ENCODE results near the gene MON1B. TPM values are rescaled to one million over a fixed set of nuclear protein-coding genes. Genes with fewer than 3 reads are reported as not detected.
A peak's percentile ranks its signal among the peaks of the same experiment; 100 is the strongest.

The MON1B gene
- total and polyA plus RNA-seq, 2 of the 13 experiments (the other 11 are each of a cell fraction or from before 2014, with no cell fraction given), result 13.4 to 15.6 TPM

GRCh38 chr16:77212741-77213541 lies 22.0 kb downstream of the MON1B start:
- H2AFZ ChIP-seq (ENCODE audit: low read length), result no peak overlapping the region
- no peak for DNase-seq (ENCODE audit: low spot score)
- no peaks in the 10 kb centered on the region for H3K9me3 ChIP-seq (ENCODE audit: low read length)
- intact Hi-C loops (cut with micrococcal nuclease; ENCODE audit: unreplicated experiment) (no loop called here), in situ Hi-C loops (cut with HindIII; ENCODE audit: extremely low pct_ligation_motif_present, low pct_unique_long_range_greater_than_20kb) (no loop called here)
- ChIA-PET CTCF (ENCODE audit: low intra/inter-chr PET ratio, low total read pairs) (no interaction called here), POLR2A (interaction anchor here (2.2 kb wide), 1 partner anchor 22 kb away, joined by 7 read pairs; the partner anchor contains the start of gene MON1B)
- no TSS peak for BruUV-seq (replicated peaks)
- H3K4me3 ChIP-seq (replicated peaks in 1 of 3; ENCODE audit: insufficient read depth in 1 of 3, low read depth in 2 of 3, low read length in 3 of 3), result peak overlapping the region; percentile 51 to 76 (median 54); a peak in 5 of 6 replicates
- peak overlapping the region; percentile 45; the same call in 1 of the 2 replicates for H3K9ac ChIP-seq (ENCODE audit: insufficient read depth, low read depth, low read length)
- no peaks in the 10 kb centered on the region for H3K36me3 ChIP-seq (replicated peaks in 1 of 2; ENCODE audit: control insufficient read depth in 1 of 2, insufficient read depth in 2 of 2, low read length in 2 of 2)
- peak; percentile 71 for ATAC-seq
- no peaks in the 10 kb centered on the region for H3K79me2 ChIP-seq (ENCODE audit: insufficient read depth, low read length)
- peaks cover 14% of the 10 kb centered on the region for H3K4me1 ChIP-seq (ENCODE audit: insufficient read depth, low read length)
- H3K27ac ChIP-seq (ENCODE audit: extremely low read length, insufficient read depth, low read length), result no peak overlapping the region
- whole genome bisulfite sequencing (ENCODE audit: low lambda C conversion rate), result 69% methylated on average over 22 of the region's 62 CpGs
- H3K27me3 ChIP-seq (ENCODE audit: control insufficient read depth in 1 of 2, insufficient read depth in 2 of 2, low read length in 2 of 2), result peaks cover 0 to 27% of the 10 kb centered on the region in 2 experiments; a peak in 2 of 5 replicates
- H4K20me1 ChIP-seq (ENCODE audit: insufficient read depth, low read length), result no peaks in the 10 kb centered on the region
- FAIRE-seq, result no peak
- peak overlapping the region; percentile 87 for H3K4me2 ChIP-seq (ENCODE audit: low read depth, low read length)
- TF ChIP-seq RBM39 (IDR thresholded peaks at IDR 0.05; ENCODE audit: low read depth, low read length, poor library complexity, severe bottlenecking) (no peak), TAF1 (CRISPR knock-in tag; IDR thresholded peaks at IDR 0.05) (no peak), FOXA3 (CRISPR knock-in tag; IDR thresholded peaks at IDR 0.05) (no peak), IRF9 (CRISPR knock-in tag; IDR thresholded peaks at IDR 0.05; ENCODE audit: borderline replicate concordance) (no peak), ZBTB7B (CRISPR knock-in tag; IDR thresholded peaks at IDR 0.05) (0 out of 2 replicates have a peak, but pooled peaks have one; percentile 13), HDAC1 (CRISPR knock-in tag; IDR thresholded peaks at IDR 0.05) (peak; percentile 38; the same call in 1 of the 2 replicates), AGO2 (optimal IDR thresholded peaks at IDR 0.05; ENCODE audit: low read depth, low read length) (no peak), ZFP82 (CRISPR knock-in tag; IDR thresholded peaks at IDR 0.05; ENCODE audit: borderline replicate concordance) (peak; percentile 54; the same call in 1 of the 2 replicates), ZNF235 (CRISPR knock-in tag; IDR thresholded peaks at IDR 0.05; ENCODE audit: borderline replicate concordance) (no peak), HNRNPLL (IDR thresholded peaks at IDR 0.05; ENCODE audit: low read depth, low read length, poor library complexity, severe bottlenecking) (peak; percentile 86), ZNF660 (CRISPR knock-in tag; IDR thresholded peaks at IDR 0.05; ENCODE audit: borderline replicate concordance, low read depth) (no peak), LCORL (IDR thresholded peaks at IDR 0.05) (no peak), LCORL (CRISPR knock-in tag; IDR thresholded peaks at IDR 0.05) (no peak)
- TF ChIP-seq, protein P1, sequence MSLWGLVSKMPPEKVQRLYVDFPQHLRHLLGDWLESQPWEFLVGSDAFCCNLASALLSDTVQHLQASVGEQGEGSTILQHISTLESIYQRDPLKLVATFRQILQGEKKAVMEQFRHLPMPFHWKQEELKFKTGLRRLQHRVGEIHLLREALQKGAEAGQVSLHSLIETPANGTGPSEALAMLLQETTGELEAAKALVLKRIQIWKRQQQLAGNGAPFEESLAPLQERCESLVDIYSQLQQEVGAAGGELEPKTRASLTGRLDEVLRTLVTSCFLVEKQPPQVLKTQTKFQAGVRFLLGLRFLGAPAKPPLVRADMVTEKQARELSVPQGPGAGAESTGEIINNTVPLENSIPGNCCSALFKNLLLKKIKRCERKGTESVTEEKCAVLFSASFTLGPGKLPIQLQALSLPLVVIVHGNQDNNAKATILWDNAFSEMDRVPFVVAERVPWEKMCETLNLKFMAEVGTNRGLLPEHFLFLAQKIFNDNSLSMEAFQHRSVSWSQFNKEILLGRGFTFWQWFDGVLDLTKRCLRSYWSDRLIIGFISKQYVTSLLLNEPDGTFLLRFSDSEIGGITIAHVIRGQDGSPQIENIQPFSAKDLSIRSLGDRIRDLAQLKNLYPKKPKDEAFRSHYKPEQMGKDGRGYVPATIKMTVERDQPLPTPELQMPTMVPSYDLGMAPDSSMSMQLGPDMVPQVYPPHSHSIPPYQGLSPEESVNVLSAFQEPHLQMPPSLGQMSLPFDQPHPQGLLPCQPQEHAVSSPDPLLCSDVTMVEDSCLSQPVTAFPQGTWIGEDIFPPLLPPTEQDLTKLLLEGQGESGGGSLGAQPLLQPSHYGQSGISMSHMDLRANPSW (CRISPR knock-in tag; IDR thresholded peaks at IDR 0.05; ENCODE audit: borderline replicate concordance), result no peak
- TF ChIP-seq, protein P2, sequence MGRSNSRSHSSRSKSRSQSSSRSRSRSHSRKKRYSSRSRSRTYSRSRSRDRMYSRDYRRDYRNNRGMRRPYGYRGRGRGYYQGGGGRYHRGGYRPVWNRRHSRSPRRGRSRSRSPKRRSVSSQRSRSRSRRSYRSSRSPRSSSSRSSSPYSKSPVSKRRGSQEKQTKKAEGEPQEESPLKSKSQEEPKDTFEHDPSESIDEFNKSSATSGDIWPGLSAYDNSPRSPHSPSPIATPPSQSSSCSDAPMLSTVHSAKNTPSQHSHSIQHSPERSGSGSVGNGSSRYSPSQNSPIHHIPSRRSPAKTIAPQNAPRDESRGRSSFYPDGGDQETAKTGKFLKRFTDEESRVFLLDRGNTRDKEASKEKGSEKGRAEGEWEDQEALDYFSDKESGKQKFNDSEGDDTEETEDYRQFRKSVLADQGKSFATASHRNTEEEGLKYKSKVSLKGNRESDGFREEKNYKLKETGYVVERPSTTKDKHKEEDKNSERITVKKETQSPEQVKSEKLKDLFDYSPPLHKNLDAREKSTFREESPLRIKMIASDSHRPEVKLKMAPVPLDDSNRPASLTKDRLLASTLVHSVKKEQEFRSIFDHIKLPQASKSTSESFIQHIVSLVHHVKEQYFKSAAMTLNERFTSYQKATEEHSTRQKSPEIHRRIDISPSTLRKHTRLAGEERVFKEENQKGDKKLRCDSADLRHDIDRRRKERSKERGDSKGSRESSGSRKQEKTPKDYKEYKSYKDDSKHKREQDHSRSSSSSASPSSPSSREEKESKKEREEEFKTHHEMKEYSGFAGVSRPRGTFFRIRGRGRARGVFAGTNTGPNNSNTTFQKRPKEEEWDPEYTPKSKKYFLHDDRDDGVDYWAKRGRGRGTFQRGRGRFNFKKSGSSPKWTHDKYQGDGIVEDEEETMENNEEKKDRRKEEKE (IDR thresholded peaks at IDR 0.05), result no peak
